ENCODE results near the gene FCAMR. TPM values are rescaled to one million over a fixed set of nuclear protein-coding genes. Genes with fewer than 3 reads are reported as not detected.

FCAMR gene
- polyA plus RNA-seq, 3 donors, result not detected

- Histone ChIP-seq H3K9ac (ENCODE audit: insufficient read depth, low read length, poor library complexity, severe bottlenecking) (no peak overlapping the region), H2AFZ (ENCODE audit: insufficient read depth, low read depth, low read length, poor library complexity, severe bottlenecking) (no peak overlapping the region), H3K4me3 (replicated peaks in 1 of 3; ENCODE audit: low read depth in 2 of 3, low read length in 3 of 3) (no peak overlapping the region), H3K36me3 (replicated peaks in 1 of 2; ENCODE audit: control insufficient read depth in 1 of 2, insufficient read depth in 2 of 2, low read length in 2 of 2) (no peaks in the 10 kb centered on the region), H3K4me1 (ENCODE audit: control insufficient read depth in 1 of 2, insufficient read depth in 2 of 2, low read length in 2 of 2) (peaks cover 25 to 39% of the 10 kb centered on the region in 2 donors), H3K79me2 (ENCODE audit: insufficient read depth, low read length) (no peaks in the 10 kb centered on the region), H3K9me3 (replicated peaks in 1 of 2; ENCODE audit: control insufficient read depth in 1 of 2, insufficient read depth in 1 of 2, low read length in 2 of 2) (no peaks in the 10 kb centered on the region), H3K4me2 (replicated peaks; ENCODE audit: extremely low read depth, low read length, poor library complexity, severe bottlenecking) (no peak overlapping the region), H3K27ac (ENCODE audit: low read depth in 1 of 2, low read length in 2 of 2) (no peak overlapping the region), H3K27me3 (ENCODE audit: control insufficient read depth in 2 of 2, insufficient read depth in 2 of 2, low read length in 2 of 2) (no peaks in the 10 kb centered on the region), H4K20me1 (ENCODE audit: insufficient read depth, low read length) (no peaks in the 10 kb centered on the region)
- no peak for TF ChIP-seq CTCF (IDR thresholded peaks at IDR 0.05)
- H3K27me3 Mint-ChIP-seq (ENCODE audit: low read depth in 3 of 3), result peaks cover 6 to 9% (median 7%) of the 10 kb centered on the region in 3 donors
- H3K9me3 Mint-ChIP-seq, result peaks cover 0 to 6% (median 0%) of the 10 kb centered on the region in 7 donors
- peaks cover 35% of the 10 kb centered on the region for H3K4me1 Mint-ChIP-seq
- peak overlapping the region in 1 of 7 donors; percentile 16 for H3K27ac Mint-ChIP-seq
- H3K4me3 Mint-ChIP-seq, result no peak overlapping the region
- intact Hi-C loops (cut with micrococcal nuclease), result no loop called here
- H3K36me3 Mint-ChIP-seq, result peaks cover 0 to 4% of the 10 kb centered on the region in 2 donors
- no peak for DNase-seq
- WGBS (ENCODE audit: insufficient coverage), result 100% methylated on average over 1 of the region's 8 CpGs
Measured at GRCh38 chr1:206932177-206932576, 38.1 kb downstream of the FCAMR start.

GRCh38 chr1:206931709-206932108, 38.6 kb downstream of the FCAMR start:
- no peak overlapping the region for H3K4me2 ChIP-seq (replicated peaks; ENCODE audit: extremely low read depth, low read length, poor library complexity, severe bottlenecking)

More at GRCh38 chr1:206931709-206932108, 38.6 kb downstream of the FCAMR start:
- H3K36me3 ChIP-seq (replicated peaks in 1 of 2; ENCODE audit: control insufficient read depth in 1 of 2, insufficient read depth in 2 of 2, low read length in 2 of 2), result no peaks in the 10 kb centered on the region
- H3K4me3 ChIP-seq (replicated peaks in 1 of 3; ENCODE audit: low read depth in 2 of 3, low read length in 3 of 3), result no peak overlapping the region
- H3K9me3 Mint-ChIP-seq, result peaks cover 0 to 6% (median 0%) of the 10 kb centered on the region in 7 donors
- no peak overlapping the region for H3K4me3 Mint-ChIP-seq
- no peak for DNase-seq
- no peak overlapping the region for H3K9ac ChIP-seq (ENCODE audit: insufficient read depth, low read length, poor library complexity, severe bottlenecking)
- H4K20me1 ChIP-seq (ENCODE audit: insufficient read depth, low read length), result no peaks in the 10 kb centered on the region
- H3K9me3 ChIP-seq (replicated peaks in 1 of 2; ENCODE audit: control insufficient read depth in 1 of 2, insufficient read depth in 1 of 2, low read length in 2 of 2), result no peaks in the 10 kb centered on the region
- H3K4me1 ChIP-seq (ENCODE audit: control insufficient read depth in 1 of 2, insufficient read depth in 2 of 2, low read length in 2 of 2), result peaks cover 27 to 43% of the 10 kb centered on the region in 2 donors
- H3K27me3 Mint-ChIP-seq (ENCODE audit: low read depth in 3 of 3), result peaks cover 6 to 7% (median 7%) of the 10 kb centered on the region in 3 donors
- H3K27ac ChIP-seq (ENCODE audit: low read depth in 1 of 2, low read length in 2 of 2), result no peak overlapping the region
- intact Hi-C loops (cut with micrococcal nuclease), result no loop called here
- TF ChIP-seq CTCF (IDR thresholded peaks at IDR 0.05), result no peak
- WGBS (ENCODE audit: insufficient coverage), result 91% methylated on average over 4 of the region's 6 CpGs
- no peaks in the 10 kb centered on the region for H3K79me2 ChIP-seq (ENCODE audit: insufficient read depth, low read length)
- H2AFZ ChIP-seq (ENCODE audit: insufficient read depth, low read depth, low read length, poor library complexity, severe bottlenecking), result no peak overlapping the region
- H3K27me3 ChIP-seq (ENCODE audit: control insufficient read depth in 2 of 2, insufficient read depth in 2 of 2, low read length in 2 of 2), result no peaks in the 10 kb centered on the region
- H3K4me1 Mint-ChIP-seq, result peaks cover 36% of the 10 kb centered on the region
- H3K36me3 Mint-ChIP-seq, result peaks cover 0 to 4% of the 10 kb centered on the region in 2 donors
- peak overlapping the region in 3 of 7 donors; percentile 16 to 91 (median 73) for H3K27ac Mint-ChIP-seq

Data from CD14-positive monocyte (primary cell).